GM19463 (cell line): ENCODE measurements around the gene PANK2.
"Not testable (repeated sequence)": the region's sequence is repeated elsewhere in the genome, so short reads cannot be mapped to it uniquely, and the experiment has no call there.

ENCODE experiments used
- ATAC-seq: cut with Tn5 transposase; IDR thresholded peaks from one replicate; pipeline ENCODE4 v1.9.1; 2021; ENCODE audit warnings: mild to moderate bottlenecking, moderate library complexity; ENCODE audit not compliant: unreplicated experiment

Gene PANK2

DNA sequence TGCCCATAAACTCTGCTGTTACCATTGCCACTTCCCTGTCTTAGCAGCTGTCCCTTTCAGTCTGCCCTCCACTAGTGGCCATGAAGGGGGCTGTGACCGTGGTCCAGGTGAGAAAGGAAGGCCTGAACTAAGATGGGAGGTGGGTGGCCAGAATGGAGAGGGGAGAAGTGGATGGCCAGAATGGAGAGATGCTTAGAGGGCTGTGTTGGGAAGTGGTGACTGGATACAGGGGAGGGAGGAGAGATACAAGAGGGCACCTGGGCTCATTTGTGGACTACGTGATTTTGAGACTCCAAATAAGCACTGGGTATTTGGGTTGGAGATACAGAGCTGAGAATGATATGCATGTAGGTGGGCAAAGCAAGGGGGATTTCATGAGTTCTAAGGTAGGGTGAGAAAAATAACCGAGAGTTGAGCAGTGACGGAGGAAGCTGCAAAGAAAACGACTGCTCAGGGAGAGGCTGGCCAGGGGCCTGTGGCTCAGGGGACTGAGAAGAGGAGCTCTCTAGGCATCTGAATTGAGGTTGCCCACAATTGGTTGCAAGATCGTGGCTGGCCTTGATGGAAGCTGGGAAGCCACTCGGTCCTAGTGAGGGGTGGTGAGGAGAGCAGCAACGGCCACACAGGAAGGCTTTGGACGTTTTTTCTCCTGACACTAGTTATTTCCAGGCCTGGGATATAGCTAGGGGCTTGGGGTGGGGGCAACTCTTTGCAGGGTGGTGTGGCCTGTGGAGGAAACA is 36.9 kb downstream of the PANK2 start:
- no peak for ATAC-seq

- ATAC-seq, result no peak
Observed at GRCh38 chr20:3927486-3928291, 38.5 kb downstream of the PANK2 start.

GRCh38 chr20:3929713-3930060 is 40.5 kb downstream of the PANK2 start:
- ATAC-seq, result no peak

- no peak for ATAC-seq
Observed at GRCh38 chr20:3930265-3931206, 41.3 kb downstream of the PANK2 start.

- no peak for ATAC-seq
Observed at GRCh38 chr20:3931664-3932063, 42.5 kb downstream of the PANK2 start.

GRCh38 chr20:3932277-3932676 is 43.1 kb downstream of the PANK2 start:
- no peak for ATAC-seq

- no peak for ATAC-seq
Observed at GRCh38 chr20:3932681-3933080, 43.5 kb downstream of the PANK2 start.

- no peak for ATAC-seq
Observed at GRCh38 chr20:3933218-3933617, 44.0 kb downstream of the PANK2 start.

DNA sequence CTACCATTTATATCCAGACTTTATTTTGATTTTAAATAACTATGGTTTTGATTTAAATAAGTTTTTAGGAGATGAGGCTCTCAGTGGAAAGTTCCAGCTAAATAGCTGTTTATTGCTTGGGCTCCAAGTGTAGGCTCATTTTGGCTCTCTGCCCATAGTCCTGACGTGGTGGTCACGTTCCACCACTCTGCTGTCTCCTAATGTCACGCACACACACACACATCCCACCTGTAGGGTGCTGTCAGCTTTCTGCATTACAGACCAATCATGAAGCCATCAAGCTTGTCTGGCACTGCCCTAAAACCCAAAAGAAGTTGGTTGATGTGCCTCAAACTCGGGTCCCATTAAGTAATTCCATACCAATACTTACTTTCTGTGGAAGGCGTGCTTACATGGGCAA is 45.4 kb downstream of the PANK2 start:
- no peak for ATAC-seq

GRCh38 chr20:3935295-3935955 is 46.2 kb downstream of the PANK2 start:
- no peak for ATAC-seq

DNA sequence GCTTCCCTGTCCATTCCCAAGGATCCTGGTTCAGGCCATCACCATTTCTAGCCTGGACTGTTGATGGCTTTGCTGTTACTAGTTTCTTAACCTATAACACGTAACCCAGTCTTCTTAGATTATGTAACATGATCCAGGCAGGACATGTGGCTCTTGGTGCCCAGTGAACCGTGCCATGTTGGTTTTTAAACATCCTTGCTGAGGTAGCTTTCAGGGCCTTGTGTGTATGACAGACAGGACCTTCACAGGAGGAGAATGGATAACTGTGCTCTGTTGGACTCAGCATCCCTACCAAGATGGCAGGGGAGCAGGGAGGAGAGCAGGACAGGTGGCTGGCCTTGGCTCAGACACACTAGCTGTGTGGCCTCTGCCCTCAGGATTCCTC is 46.8 kb downstream of the PANK2 start:
- no peak for ATAC-seq

- no peak for ATAC-seq
Observed at GRCh38 chr20:3937618-3938017, 48.4 kb downstream of the PANK2 start.

GRCh38 chr20:3940905-3941304 is 51.7 kb downstream of the PANK2 start:
- no peak for ATAC-seq

DNA sequence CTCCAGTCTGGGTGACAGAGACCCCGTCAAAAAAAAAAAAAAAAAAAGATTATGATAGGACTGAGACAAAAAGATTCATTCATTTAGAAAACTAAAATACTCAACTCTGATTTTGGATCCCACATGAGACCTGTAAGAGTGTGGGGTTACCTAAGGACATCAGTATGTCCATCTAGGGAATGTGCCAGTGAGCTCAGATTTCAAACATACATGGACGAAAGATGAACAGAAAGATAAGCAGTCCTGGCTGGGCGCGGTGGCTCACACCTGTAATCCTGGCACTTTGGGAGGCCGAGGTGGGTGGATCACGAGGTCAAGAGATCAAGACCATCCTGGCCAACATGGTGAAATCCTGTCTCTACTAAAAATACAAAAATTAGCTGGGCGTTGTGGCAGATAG is 57.5 kb downstream of the PANK2 start:
- not testable (repeated sequence) for ATAC-seq

GRCh38 chr20:3964719-3965118 is 75.5 kb downstream of the PANK2 start:
- ATAC-seq, result no peak

DNA sequence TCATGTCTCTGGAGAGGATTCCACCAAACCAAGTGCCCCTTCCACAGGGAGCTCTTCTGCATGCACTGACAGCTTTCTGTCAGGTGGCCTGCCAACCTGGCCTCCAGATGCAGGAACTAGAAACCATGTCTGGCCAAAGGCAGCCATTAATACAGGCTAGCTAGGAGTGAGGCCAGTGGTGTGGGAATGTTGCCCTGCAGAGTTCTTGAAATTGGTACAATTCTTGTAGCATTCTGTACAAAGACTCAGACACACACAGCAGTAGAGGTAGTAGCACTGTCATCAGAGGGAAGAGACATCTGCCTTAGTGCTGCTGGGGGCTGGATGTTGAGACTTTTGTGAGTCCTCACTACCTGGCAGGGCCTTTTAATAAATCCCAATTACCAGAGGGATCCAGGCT is 77.4 kb downstream of the PANK2 start:
- ATAC-seq, result no peak

DNA sequence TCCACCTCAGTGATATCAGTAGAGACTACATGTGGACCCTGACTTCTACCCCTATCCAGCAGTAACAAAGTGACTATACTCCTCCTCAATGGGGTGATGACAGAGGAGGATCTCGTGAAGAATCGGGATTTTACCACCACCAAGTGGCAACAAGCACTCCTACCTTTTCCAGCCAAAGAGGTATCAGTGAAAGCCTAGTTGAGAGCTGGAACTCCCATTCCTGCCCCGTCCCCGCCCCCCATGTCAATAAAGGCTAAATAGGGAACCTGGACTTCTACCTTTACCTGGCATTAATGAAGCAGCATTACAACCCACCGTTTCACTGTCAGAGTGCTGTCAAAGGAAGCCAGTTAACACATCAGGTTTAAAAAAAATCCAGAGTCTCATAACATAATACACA is 80.8 kb downstream of the PANK2 start:
- ATAC-seq, result no peak

DNA sequence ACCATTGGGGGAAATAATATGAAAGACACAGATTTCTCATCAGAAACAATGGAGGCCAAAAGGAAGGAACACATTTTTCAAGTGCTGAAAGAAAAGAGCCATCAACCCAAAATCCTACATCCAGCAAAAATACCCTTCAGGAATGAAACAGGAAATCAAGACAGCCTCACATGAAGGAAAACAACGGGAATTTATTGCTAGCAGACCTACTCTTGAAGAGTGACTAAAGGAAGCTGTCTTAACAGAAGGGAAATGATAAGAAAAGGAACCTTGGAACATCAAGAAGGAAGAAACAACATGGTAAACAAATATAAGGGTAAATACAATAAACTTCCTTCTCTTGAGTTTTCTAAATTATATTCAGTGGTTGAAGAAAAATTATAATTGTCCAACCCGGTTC is 82.0 kb downstream of the PANK2 start:
- ATAC-seq, result no peak

DNA sequence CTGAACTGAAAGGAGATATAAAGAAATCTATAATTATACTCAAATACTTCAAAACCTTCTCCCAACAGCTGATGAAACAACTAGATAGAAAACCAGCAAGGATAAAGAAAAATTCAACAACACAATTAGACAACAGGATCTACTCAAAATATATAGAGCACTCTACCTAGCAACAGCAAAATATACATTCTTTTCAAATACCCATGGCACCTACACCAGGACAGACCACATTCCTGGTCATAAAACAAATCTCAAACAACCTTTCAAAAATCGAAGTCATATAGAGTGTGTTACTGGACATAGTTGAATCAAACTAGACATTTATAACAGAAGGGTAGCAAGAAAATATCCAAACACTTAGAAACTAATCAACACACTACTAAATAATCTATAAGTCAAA is 83.0 kb downstream of the PANK2 start:
- no peak for ATAC-seq

DNA sequence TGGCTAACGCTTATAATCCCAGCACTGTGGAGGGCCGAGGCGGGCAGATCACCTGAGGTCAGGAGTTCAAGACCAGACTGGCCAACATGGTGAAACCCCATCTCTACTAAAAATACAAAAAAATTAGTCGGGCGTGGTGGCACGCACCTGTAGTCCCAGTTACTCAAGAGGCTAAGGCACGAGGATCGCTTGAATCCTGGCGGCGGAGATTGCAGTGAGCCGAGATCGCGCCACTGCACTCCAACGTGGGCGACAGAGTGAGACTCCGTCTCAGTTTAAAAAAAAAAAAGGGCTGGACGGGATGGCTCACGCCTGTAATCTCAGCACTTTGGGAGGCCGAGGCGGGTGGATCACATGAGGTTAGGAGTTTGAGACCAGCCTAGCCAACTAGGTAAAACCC is 83.4 kb downstream of the PANK2 start:
- ATAC-seq, result not testable (repeated sequence)

DNA sequence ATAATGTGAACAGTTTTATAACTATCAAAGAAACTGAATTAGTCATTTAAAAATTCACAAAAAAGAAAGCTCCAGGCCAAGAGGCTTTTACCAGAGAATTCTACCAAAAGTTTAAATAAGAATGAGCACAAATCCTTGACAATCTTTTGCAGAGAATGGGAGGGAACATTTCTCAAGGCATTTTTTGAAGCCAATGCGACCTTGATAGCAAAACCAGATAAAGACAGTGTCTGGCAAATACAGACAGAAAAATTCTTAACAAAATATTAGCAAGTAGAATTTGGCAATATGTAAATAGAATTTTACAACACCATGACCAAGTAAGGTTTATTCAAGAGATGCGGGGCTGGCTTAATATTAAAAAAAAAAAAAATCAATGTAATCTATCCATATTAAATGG is 84.5 kb downstream of the PANK2 start:
- ATAC-seq, result no peak
